Right lung (tissue), 10 donors: ENCODE results near the gene GAGE12G. TPM values are rescaled to one million over a fixed set of nuclear protein-coding genes. Genes with fewer than 3 reads are reported as not detected.
"Not testable (repeated sequence)": the region's sequence is repeated elsewhere in the genome, so short reads cannot be mapped to it uniquely, and the experiment has no call there.

Experiments used
- DNase-seq, 2 donors: peaks; one replicate each; pipeline ENCODE4 v3.0.0-alpha.2; 2013
- long read RNA-seq, 8 donors: transcript quantifications; one replicate each; lab custom pipeline, GENCODE V29; 2026
- polyA plus RNA-seq, 5 donors: library from polyadenylated mRNA; unstranded; fragments of 120-200 nt; gene quantifications; one replicate each; pipeline versions ENCODE4 v1.2.1 to v1.2.3, GENCODE V29; 2013; ENCODE audit warnings: inconsistent platforms in 1 of 5, low replicate concordance in 1 of 5; ENCODE audit not compliant: insufficient read length in 5 of 5, insufficient read depth in 1 of 5

Gene GAGE12G, protein sequence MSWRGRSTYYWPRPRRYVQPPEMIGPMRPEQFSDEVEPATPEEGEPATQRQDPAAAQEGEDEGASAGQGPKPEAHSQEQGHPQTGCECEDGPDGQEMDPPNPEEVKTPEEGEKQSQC
- polyA plus RNA-seq, result not detected
- long read RNA-seq, donor 1, result 0 reads
- long read RNA-seq, donor 2, result 0 reads
- long read RNA-seq, donor 3, result 0 reads
- long read RNA-seq, donor 4, result 0 reads
- long read RNA-seq, donor 5, result 0 reads
- long read RNA-seq, donor 6, result 0 reads
- long read RNA-seq, donor 7, result 0 reads
- long read RNA-seq, donor 8, result 0 reads

DNA sequence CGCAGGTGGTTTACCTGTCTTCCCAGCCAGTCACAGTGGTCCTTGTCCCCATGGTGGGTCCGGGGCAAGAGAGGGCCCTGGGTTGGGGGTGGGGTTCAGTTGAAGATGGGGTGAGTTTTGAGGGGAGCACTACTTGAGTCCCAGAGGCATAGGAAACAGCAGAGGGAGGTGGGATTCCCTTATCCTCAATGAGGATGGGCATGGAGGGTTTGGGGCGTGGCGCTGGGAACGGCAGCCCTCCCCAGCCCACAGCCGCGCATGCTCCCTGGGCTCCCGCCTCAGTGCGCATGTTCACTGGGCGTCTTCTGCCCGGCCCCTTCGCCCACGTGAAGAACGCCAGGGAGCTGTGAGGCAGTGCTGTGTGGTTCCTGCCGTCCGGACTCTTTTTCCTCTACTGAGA lies at the start of gene GAGE12G:
TSS of gene GAGE12G (plus strand) at position 301 of the 400 bp plus-strand sequence. CDS start 1,155 bp downstream, outside the sequence.
- DNase-seq, result not testable (repeated sequence)

DNA sequence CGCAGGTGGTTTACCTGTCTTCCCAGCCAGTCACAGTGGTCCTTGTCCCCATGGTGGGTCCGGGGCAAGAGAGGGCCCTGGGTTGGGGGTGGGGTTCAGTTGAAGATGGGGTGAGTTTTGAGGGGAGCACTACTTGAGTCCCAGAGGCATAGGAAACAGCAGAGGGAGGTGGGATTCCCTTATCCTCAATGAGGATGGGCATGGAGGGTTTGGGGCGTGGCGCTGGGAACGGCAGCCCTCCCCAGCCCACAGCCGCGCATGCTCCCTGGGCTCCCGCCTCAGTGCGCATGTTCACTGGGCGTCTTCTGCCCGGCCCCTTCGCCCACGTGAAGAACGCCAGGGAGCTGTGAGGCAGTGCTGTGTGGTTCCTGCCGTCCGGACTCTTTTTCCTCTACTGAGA lies 38.3 kb upstream of the GAGE12G start, which contains the start of gene GAGE12C:
TSS of gene GAGE12C (plus strand) at position 301 of the 400 bp plus-strand sequence. CDS start 1,155 bp downstream, outside the sequence.
- not testable (repeated sequence) for DNase-seq

DNA sequence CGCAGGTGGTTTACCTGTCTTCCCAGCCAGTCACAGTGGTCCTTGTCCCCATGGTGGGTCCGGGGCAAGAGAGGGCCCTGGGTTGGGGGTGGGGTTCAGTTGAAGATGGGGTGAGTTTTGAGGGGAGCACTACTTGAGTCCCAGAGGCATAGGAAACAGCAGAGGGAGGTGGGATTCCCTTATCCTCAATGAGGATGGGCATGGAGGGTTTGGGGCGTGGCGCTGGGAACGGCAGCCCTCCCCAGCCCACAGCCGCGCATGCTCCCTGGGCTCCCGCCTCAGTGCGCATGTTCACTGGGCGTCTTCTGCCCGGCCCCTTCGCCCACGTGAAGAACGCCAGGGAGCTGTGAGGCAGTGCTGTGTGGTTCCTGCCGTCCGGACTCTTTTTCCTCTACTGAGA lies 28.8 kb upstream of the GAGE12G start, which contains the start of gene GAGE12D:
TSS of gene GAGE12D (plus strand) at position 301 of the 400 bp plus-strand sequence. CDS start 1,155 bp downstream, outside the sequence.
- not testable (repeated sequence) for DNase-seq

DNA sequence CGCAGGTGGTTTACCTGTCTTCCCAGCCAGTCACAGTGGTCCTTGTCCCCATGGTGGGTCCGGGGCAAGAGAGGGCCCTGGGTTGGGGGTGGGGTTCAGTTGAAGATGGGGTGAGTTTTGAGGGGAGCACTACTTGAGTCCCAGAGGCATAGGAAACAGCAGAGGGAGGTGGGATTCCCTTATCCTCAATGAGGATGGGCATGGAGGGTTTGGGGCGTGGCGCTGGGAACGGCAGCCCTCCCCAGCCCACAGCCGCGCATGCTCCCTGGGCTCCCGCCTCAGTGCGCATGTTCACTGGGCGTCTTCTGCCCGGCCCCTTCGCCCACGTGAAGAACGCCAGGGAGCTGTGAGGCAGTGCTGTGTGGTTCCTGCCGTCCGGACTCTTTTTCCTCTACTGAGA lies 19.2 kb upstream of the GAGE12G start, which contains the start of gene GAGE12E:
TSS of gene GAGE12E (plus strand) at position 301 of the 400 bp plus-strand sequence. CDS start 1,155 bp downstream, outside the sequence.
- not testable (repeated sequence) for DNase-seq

DNA sequence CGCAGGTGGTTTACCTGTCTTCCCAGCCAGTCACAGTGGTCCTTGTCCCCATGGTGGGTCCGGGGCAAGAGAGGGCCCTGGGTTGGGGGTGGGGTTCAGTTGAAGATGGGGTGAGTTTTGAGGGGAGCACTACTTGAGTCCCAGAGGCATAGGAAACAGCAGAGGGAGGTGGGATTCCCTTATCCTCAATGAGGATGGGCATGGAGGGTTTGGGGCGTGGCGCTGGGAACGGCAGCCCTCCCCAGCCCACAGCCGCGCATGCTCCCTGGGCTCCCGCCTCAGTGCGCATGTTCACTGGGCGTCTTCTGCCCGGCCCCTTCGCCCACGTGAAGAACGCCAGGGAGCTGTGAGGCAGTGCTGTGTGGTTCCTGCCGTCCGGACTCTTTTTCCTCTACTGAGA lies 9.7 kb upstream of the GAGE12G start, which contains the start of gene GAGE12F:
TSS of gene GAGE12F (plus strand) at position 301 of the 400 bp plus-strand sequence. CDS start 1,155 bp downstream, outside the sequence.
- DNase-seq, result not testable (repeated sequence)

DNA sequence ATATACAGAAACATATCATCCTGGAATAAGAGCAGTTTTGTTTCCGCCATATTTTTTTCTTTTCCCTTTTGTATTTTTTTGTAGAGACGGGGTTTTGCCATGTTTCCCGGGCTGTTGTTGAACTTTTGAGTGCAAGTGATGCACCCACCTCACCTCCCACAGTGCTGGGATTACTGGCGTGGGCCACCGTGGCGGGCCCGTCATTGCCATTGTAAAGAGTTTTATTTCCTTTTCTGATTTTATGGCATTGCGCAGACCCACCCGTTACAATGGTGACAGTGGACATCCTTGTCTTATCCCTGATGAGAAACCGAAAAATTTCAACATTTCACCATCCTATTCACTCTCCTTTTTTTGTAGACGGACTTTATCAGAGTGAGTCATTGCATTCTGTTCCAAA lies 1.5 kb upstream of the GAGE12G start:
- not testable (repeated sequence) for DNase-seq

DNA sequence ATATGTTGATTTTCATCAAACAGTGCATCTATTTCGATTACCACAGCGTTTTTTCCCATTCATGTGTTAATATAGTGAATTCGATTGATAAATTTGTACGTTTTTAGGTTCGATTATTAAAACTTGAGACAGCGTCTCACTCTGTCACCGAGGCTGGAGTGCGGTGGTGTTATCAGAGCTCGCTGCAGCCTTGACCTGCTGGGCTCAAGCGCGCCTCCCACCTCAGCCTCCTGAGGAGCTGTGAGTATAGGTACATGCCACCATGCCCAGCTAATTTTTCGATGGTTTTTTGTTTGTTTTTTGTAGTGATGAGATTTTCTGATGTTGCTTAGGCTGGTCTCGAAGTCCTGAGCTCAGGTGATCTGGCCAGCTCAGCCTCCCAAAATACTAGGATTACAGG lies 1.0 kb upstream of the GAGE12G start:
- not testable (repeated sequence) for DNase-seq

DNA sequence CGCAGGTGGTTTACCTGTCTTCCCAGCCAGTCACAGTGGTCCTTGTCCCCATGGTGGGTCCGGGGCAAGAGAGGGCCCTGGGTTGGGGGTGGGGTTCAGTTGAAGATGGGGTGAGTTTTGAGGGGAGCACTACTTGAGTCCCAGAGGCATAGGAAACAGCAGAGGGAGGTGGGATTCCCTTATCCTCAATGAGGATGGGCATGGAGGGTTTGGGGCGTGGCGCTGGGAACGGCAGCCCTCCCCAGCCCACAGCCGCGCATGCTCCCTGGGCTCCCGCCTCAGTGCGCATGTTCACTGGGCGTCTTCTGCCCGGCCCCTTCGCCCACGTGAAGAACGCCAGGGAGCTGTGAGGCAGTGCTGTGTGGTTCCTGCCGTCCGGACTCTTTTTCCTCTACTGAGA lies 9.4 kb downstream of the GAGE12G start, which contains the start of gene GAGE12H:
TSS of gene GAGE12H (plus strand) at position 301 of the 400 bp plus-strand sequence. CDS start 1,155 bp downstream, outside the sequence.
- not testable (repeated sequence) for DNase-seq

DNA sequence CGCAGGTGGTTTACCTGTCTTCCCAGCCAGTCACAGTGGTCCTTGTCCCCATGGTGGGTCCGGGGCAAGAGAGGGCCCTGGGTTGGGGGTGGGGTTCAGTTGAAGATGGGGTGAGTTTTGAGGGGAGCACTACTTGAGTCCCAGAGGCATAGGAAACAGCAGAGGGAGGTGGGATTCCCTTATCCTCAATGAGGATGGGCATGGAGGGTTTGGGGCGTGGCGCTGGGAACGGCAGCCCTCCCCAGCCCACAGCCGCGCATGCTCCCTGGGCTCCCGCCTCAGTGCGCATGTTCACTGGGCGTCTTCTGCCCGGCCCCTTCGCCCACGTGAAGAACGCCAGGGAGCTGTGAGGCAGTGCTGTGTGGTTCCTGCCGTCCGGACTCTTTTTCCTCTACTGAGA lies 19.0 kb downstream of the GAGE12G start, which contains the start of gene GAGE2A:
TSS of gene GAGE2A (plus strand) at position 301 of the 400 bp plus-strand sequence. CDS start 1,155 bp downstream, outside the sequence.
- DNase-seq, result not testable (repeated sequence)

DNA sequence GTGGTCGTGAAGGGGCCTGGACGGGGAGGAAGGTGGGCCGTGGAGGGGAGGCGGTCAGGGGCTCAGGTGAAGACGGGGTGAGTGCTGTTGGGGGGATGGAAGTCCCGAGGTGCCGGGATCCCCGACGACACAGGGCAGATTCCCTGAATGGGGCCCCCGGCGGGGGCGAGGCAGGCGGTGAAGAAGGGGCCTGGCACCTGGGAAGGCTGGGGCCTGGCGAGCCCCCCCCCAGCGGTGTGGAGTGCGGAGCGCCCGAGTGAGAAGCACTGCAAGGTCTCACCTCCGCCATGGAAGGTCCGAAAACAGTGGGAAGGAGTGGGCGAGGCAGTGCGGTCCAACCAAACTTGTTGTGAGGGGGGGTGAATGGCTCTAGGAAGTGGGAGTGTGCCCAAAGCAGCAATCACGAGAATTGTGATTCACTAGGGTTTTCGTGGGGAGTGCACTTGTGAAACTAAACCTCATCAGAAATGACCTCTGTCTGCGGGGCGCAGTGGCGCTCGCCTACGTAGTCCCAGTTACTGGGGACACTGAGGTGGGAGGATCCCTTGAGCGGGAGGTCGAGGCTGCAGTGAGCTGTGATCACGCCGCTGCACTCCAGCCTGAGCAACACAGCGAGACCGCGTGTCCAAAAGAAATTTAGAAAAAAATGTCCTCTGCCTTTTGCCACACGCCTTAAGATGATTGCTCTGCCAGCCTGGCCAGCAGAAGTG lies 19.7 kb downstream of the GAGE12G start:
- DNase-seq, result not testable (repeated sequence)

DNA sequence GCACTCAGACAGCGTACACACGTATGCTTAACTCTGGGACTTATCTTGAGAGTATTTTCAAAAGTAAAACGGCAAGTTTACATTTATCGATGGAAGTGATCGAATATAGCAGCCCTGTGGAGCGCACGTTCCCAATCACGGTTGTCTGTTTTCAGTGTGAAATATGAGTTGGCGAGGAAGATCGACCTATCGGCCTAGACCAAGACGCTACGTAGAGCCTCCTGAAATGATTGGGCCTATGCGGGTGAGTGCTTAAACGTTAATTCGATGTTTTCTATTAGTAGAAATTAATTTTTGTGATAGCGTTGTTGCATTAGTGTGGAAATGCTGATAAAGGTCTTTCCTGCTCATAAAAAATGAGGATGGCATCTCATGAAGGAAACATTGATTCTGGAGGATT lies 20.3 kb downstream of the GAGE12G start:
- not testable (repeated sequence) for DNase-seq

DNA sequence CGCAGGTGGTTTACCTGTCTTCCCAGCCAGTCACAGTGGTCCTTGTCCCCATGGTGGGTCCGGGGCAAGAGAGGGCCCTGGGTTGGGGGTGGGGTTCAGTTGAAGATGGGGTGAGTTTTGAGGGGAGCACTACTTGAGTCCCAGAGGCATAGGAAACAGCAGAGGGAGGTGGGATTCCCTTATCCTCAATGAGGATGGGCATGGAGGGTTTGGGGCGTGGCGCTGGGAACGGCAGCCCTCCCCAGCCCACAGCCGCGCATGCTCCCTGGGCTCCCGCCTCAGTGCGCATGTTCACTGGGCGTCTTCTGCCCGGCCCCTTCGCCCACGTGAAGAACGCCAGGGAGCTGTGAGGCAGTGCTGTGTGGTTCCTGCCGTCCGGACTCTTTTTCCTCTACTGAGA lies 28.5 kb downstream of the GAGE12G start, which contains the start of gene GAGE1:
TSS of gene GAGE1 (plus strand) at position 301 of the 400 bp plus-strand sequence. CDS start 1,155 bp downstream, outside the sequence.
- DNase-seq, result not testable (repeated sequence)

DNA sequence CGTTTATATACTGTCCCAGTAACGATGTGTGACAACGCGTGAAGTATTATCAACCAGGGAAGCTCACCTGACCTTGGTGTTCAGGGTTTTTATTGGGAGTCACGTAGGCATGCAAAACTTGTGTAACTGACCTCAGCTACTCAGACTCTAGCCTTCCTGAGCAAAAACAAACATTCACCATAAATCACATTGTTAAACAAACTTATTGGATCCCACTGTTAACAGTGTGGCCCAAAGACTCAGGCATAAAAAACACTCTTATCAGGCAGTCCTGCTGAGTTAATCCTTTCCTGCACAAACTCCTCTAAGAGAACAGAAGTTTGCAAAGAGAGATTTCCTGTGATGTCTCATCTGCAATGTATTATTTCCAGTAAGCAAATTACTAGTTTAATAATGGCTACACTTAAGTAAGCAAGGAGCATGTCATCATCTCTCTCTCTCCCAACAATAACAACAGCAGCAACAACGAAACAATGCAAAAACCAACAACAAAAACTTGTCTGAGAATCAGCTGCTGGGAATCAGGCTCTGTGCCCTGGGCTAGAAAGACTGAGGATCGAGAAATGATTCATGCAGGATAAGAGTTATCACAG lies 40.6 kb downstream of the GAGE12G start:
- DNase-seq, result no peak

DNA sequence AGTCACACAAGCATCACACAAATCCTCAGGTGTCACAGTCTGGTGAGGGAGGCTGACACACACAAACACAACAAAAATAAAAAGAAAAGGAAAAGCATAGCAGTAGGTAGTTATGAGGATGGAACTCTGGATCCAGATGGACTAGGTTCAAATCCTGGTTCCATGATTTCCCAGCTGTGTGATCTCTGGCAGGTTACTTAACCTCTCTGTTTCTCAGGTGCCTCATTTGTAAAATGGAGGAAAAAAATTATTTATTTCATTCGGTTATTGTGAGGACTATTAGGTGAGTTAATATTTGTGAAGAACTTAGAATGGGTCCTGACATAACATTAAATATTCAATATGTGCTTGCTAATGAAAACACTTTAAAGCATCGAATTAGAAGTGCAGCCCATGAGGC lies 48.4 kb downstream of the GAGE12G start:
- DNase-seq, result no peak

Other genes starting within 250 kb of the GAGE12G start
- gene GAGE12J, start 248.4 kb upstream of the GAGE12G start, polyA plus RNA-seq, result not detected
- not detected for gene GAGE13, start 238.8 kb upstream of the GAGE12G start, polyA plus RNA-seq
- gene GAGE12C, start 38.2 kb upstream of the GAGE12G start, polyA plus RNA-seq, result not detected
- gene GAGE12D, start 28.7 kb upstream of the GAGE12G start, polyA plus RNA-seq, result not detected
- gene GAGE12E, start 19.1 kb upstream of the GAGE12G start, polyA plus RNA-seq, result not detected
- gene GAGE12F, start 9.6 kb upstream of the GAGE12G start, polyA plus RNA-seq, result not detected
- gene GAGE12H, start 9.5 kb downstream of the GAGE12G start, polyA plus RNA-seq, result not detected
- not detected for gene GAGE2A, start 19.1 kb downstream of the GAGE12G start, polyA plus RNA-seq
- gene GAGE1, start 28.6 kb downstream of the GAGE12G start, polyA plus RNA-seq, result not detected
- not detected for gene PAGE1, start 125.6 kb downstream of the GAGE12G start, polyA plus RNA-seq